Tibial nerve (tissue), 4 donors: Measurements from ENCODE around the gene C1D.
"Not testable (repeated sequence)": the region's sequence is repeated elsewhere in the genome, so short reads cannot be mapped to it uniquely, and the experiment has no call there.

Experiments used
- EP300 ChIP-seq, 2 donors: sonication (generic); formaldehyde crosslinking; IDR thresholded peaks; one replicate each; pipeline ENCODE4 v1.6.1; 2017; ENCODE audit warnings: antibody characterized with exemption in 2 of 2, mild to moderate bottlenecking in 1 of 2
- POLR2A ChIP-seq, 2 donors: fragments of 450-650 bp; IDR thresholded peaks; one replicate each; pipeline ENCODE4 v1.6.1; 2017; ENCODE audit warnings: antibody characterized with exemption in 2 of 2, mild to moderate bottlenecking in 2 of 2, moderate library complexity in 2 of 2
- TF ChIP-seq, protein P1 (sequence below), 5 experiments: fragments of 200-600 bp in 3 of 5; fragments of 450-650 bp in 2 of 5; sonication (generic) in 3 of 5; IDR thresholded peaks; one replicate each; pipeline ENCODE4 v1.5.1; 2016 to 2019; ENCODE audit warnings: antibody characterized with exemption in 5 of 5, mild to moderate bottlenecking in 3 of 5, moderate library complexity in 2 of 5

GRCh38 chr2:68063797-68064646, 1.2 kb upstream of the C1D start:
- TF ChIP-seq, protein P1, sequence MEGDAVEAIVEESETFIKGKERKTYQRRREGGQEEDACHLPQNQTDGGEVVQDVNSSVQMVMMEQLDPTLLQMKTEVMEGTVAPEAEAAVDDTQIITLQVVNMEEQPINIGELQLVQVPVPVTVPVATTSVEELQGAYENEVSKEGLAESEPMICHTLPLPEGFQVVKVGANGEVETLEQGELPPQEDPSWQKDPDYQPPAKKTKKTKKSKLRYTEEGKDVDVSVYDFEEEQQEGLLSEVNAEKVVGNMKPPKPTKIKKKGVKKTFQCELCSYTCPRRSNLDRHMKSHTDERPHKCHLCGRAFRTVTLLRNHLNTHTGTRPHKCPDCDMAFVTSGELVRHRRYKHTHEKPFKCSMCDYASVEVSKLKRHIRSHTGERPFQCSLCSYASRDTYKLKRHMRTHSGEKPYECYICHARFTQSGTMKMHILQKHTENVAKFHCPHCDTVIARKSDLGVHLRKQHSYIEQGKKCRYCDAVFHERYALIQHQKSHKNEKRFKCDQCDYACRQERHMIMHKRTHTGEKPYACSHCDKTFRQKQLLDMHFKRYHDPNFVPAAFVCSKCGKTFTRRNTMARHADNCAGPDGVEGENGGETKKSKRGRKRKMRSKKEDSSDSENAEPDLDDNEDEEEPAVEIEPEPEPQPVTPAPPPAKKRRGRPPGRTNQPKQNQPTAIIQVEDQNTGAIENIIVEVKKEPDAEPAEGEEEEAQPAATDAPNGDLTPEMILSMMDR (IDR thresholded peaks at IDR 0.05): not testable (repeated sequence)
- not testable (repeated sequence) for TF ChIP-seq POLR2A, EP300 (IDR thresholded peaks at IDR 0.05)
